Activated CD8-positive, alpha-beta memory T cell treated with anti-CD3 and anti-CD28 coated beads for 4 hours (primary cell): ENCODE measurements around the gene CLIP2.
"Not testable (repeated sequence)": the region's sequence is repeated elsewhere in the genome, so short reads cannot be mapped to it uniquely, and the experiment has no call there.

Source experiments
- DNase-seq, 2 donors: peaks; one replicate each; pipeline ENCODE4 v3.0.0-alpha.2; 2020; ENCODE audit warnings: low read depth in 2 of 2

CLIP2 gene

DNA sequence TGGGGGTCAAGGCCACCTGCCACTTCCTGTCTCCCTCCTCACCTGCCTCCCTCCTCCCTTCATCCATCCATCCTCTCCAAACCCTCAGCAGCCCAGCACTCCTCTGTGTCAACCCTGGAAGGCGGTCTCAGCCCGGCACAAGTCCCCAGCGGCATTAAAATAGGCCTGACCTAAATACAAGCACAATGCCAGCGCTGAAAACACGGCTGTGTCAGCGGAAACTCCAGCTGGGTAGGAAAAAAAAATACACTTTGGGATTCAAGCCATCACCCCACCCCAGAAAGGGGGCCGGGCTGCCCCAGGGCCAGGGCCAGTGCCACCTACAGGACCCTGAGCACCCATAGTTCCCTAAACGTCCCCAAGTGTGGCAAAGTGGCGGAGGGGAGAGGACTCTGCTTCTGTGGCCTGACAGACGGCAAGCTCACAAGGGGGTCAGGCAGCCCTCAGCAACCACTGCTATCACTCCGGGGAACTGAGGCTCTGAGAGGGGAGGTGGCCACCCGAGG lies 141.8 kb downstream of the CLIP2 start:
- no peak for DNase-seq

DNA sequence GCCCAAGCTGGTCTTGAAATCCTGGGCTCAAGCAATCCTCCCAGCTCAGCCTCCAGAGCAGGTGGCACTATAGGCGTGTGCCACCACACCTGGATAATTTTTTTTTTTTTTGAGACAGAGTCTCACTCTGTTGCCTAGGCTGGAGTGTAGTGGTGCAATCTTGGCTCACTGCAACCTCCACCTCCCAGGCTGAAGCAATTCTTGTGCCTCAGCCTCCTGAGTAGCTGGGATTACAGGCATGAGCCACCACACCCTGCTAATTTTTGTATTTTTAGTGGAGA lies 148.0 kb downstream of the CLIP2 start:
- not testable (repeated sequence) for DNase-seq

DNA sequence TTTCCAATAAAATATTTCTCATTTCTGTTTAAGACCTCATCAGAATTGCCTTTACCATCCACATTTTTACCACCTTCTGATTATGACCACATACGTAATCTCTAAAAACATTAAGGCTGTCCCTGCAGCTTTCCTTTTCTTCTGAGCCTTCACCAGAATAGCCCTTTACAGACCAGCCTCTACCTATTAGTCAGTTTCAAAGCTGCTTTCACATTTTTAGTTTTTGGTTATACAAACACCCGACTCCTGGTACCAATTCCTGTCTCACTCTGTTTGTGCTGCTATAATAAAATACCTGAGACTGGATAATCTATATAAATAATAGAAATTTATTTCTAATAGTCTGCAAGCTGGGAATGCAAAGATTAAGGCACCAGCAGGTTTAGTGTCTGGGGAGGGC lies 149.1 kb downstream of the CLIP2 start:
- DNase-seq, result no peak

DNA sequence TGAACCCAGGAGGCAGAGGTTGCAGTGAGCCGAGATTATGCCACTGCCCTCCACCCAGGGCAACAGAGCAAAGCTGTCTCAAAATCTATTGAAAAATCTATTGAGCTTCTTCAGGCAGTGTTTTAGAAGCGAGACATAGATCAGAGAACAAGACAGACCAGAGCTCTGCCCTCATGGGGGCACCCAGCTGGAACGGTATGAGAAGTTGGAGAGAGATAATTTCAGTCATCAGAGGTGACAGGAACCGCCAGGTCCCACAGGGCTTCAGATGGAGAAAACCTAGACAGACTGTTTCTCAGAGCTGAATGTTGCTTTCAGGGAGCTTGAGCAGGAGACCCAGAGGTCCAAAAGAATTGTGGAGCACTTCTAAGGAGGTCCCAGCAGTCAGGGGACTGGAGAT lies 150.3 kb downstream of the CLIP2 start:
- no peak for DNase-seq

DNA sequence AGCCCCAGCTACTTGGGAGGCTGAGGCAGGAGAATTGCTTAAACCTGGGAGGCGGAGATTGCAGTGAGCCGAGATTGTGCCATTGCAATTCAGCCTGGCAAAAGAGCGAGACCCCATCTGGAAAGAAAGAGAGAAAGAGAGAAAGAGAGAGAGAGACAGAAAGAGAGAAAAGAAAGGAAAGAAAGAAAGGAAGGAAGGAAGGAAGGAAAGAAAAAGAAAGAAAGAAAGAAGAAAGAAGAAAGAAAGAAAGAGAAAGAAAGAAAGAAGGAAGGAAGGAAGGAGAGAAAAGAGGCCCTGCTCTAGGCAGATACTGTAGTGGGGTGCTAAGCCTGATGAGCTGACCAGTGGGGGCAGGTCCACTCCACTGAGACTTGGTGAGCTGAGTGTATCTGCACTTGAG lies 150.9 kb downstream of the CLIP2 start:
- DNase-seq, result not testable (repeated sequence)

DNA sequence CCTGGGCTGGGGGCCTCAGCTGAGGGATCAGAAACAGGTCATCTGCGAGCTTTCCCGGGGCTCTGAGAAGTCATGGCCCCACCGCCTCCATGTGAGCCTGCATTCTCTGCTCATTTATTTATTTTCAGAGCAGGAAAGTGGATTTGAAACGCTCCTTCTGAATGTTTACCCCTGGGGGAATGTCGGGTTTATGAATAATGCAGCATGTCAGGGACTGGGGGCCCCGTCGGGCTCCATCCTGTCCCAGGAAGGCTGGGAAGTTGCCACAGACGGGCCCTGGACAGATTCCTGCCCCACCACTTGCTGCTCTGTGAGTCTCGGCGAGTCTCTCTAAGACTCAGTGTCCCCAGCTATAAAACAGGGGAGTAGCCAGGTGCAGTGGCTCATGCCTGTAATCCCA lies 152.6 kb downstream of the CLIP2 start:
- DNase-seq, result no peak

DNA sequence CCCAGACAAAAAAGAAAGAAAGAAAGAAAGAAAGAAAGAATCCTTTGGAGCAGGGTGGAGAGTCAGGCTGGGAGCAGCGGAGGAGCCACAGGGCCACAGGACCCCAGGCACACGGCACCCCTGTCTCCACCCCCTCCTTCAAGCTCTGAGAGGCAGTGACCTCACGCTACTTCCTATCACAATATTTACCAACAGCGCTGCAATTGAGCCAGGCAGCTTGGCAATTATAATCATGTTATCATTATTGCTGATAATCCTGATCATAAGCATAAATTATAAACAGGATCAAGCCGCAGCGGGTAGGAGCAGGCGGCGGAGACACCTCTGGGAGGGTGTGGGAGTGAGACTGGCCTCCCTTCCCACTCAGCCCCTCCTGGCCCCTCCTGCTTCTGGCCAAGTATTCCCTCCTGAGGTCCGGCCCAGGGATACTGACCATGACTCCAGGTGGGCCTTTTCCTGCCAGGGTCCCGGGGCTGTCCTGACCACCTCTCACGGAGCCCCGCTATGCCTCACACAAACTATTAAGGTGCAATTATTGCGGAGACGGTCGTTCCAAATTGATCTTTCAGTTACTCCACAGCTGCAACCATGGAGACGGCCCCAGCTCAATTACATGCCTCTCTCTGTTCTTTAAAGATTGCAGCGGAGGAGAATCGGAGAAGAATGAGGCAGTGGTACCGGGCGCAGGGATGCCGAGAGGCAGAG lies 154.5 kb downstream of the CLIP2 start:
- DNase-seq, result no peak

DNA sequence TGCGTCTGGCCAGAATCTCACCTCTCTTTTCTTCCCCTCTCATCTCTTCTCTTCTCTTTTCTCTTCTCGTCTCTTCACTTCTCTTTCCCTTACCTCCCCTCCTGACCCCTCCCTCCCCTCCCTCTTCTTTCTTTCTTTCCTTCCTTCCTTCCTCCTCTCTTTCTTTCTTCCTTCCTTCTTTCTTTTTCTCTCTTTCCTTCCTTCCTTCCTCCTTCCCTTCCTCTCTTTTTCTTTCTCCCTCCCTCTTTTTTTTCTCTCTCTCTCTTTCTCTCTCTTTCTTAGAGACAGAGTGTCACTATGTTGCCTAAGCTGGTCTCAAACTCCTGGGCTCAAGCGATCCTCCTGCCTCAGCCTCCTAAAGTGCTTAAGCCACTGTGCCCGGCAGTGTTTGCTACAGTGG lies 159.9 kb downstream of the CLIP2 start:
- DNase-seq, result no peak

DNA sequence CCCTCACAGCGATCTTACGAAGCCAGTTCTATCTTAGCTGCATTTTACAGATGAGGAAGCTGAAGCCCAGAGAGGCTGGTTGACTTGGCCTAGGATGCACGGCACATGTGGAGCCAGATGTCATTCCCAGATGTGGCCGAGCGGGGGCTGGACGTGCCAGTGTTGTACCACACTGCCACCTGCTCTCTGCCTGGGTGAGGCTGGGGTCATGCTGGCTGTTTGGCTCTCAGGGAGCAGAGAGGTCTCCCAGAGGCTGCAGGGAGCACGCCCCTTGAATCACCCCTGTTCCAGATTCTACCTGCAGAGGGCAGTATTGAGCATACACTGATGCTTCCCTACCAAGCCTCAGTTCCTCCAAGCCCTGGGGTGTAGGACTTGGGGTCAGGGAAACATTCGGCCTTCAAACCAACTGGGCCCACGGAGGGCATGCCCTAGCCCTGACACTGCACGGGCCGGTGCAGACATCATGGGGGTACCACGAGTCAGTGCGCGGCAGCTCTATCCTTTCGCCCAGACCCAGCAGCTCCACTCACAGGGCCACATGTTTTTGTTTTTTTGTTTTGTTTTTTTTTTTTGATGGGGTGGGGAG lies 160.7 kb downstream of the CLIP2 start:
- DNase-seq, result peak; percentile 22 to 54

DNA sequence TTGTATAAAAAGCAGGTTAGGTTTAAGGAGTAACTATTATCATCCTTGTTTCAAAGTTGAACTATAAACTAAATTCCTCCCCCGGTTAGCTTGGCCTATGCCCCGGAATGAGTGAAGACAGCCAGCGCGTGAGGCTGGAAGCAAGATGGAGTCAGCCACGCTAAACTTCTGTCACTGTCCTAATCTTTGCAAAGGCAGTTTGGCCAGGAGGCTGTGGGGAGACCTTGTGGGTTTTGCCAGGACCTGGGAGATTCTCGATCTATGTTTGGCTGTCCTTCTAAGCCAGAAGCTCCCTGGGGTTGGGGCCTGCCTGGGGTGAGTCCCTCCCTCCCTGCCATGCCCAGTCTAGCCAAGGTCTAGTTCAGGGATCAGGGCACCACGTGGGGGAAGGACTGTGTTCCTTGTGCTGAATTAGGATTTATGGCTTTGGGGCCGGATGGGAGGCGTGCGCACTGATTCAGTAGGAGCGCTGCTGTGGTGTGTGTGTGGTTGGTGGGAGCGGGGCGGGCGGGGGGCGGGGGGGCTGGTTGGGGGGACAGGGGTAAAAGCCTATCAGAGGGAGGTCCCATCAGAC lies 163.6 kb downstream of the CLIP2 start:
- DNase-seq, result no peak

DNA sequence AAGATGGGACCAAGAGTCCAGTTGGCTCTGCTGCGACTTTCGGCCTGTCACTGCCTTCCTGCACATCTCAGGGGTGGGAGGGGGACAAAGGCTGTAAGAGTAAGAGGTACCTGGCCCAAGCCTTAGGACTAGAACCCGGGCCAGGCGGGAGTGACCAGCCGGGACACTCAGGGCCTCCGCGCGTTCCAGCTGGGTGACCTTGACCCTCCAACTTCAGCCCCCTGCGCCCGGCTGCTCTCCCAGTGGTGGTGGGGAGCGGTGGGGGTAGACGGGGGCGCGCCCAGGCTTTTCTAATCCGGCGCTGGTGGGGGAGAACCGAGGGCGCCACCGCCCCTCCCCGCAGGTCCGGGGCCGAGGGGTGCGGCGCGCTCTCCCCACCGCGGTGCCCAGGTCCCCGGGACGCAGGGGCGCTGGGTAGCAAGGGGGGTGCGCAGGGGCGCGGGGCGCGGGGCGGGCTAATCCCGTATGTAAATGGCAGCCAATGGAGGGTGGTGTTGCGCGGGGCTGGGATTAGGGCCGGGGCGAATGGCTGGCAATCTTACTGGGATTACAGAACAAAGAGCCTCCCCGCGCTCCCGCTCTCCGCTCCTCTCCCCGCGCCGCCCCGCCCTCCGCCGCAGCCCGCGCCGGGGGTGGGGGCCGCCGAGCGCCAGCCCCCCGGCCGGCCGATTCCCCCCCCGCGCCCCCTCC lies 164.3 kb downstream of the CLIP2 start, which contains the start of gene GTF2IRD1:
Gene GTF2IRD1, plus strand, starts transcription at position 585 of the 690 bp plus-strand sequence. CDS start 54,175 bp downstream, outside the sequence.
- no peak for DNase-seq

DNA sequence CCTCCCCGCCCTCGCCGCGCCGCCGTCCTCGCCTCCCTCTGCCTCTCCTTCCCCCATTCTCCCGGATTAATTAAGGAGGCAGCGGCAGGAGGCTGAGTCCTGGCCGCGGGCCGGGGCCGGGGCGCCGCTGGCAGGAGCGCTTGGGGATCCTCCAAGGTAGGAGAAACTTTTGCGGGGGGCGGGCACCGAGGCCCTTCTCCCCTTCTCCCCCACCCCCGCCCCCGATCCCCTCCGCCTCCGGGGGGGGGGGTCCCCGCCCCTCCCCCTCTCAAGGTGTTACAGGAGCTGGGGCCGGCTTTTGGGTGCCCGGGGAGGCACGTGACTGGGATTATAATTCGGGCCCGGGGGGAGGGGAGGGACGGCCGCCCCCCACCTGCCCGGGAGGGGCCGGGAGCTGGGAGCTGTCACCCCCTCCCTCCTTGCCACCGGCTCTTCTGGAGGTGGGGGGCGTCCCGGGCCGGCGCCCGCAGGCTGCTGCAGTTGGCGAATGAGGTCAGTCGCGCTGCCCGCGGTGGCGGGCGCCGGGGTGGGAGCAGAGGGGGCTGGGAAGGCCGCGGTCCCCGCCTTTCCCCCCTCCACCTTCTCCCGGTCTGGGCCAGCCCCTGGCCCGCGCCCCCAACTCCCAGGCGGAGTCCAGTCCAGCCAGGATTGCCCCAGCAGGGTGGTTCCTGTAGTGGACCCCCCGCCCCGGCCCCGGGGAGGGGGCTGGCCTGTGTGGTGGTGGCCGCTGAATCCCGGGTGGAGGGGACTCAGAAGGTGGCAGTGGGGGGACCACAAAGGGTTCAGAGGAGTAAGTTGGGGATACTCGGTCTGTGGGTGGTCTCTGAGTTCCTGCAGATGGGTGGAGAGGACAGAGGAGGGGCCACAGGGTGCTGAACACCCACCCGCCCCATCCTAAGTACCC lies 165.1 kb downstream of the CLIP2 start:
- DNase-seq, result no peak

DNA sequence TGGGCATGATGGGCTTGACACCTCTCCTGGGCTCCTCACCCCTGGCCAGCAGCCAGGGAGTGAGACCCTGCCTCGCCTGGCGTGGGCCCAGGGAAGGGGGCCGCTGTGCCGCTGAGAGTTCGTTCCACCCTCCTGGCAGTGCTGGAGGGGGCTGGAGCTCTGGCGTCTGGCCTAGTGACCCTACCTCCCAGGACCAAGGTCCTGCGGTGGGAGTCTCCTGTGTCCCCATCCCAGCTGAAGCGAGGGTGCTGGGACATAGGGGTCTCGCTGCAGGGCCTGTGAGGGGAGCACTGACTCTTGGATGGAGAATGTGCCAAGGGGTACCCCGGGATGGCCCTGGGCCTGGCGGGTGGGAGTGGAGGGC lies 165.7 kb downstream of the CLIP2 start:
- DNase-seq, result no peak

DNA sequence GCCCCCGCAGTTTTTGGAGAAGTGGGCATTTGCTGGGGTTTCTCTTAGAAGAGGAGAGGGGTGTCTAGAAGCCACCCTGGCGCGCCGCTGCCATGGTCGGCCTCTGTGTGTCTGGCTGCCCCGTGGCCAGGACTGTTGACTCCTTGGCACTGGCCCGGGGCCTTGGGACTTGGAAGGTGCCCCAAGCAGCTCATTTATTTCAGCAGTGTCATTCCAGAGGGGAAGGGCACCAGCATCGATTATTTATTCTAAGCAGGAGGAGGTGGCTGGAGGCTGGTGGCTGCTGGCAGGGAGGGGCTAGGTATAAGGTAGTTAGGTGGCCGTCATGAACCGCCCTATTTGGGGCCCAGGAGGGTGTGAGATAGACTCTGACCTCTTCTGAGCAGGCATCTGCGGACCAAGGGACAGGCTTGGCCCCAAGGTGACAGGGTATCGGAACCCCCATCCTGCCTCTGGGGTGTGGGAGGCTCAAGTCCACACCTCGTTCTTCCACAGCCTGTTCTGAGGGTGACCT lies 166.1 kb downstream of the CLIP2 start:
- DNase-seq, result no peak
